ENCODE results near the gene DDX17.

- TF ChIP-seq GATA2 (IDR thresholded peaks at IDR 0.05; ENCODE audit: low read depth, low read length) (no peak), GATA3 (IDR thresholded peaks at IDR 0.05; ENCODE audit: low read depth, low read length) (no peak)
Observed at GRCh38 chr22:38505541-38506117, 482 bp downstream of the DDX17 start.

Data from SH-SY5Y (cell line).